ENCODE results near the gene TIGD3. TPM values are rescaled to one million over a fixed set of nuclear protein-coding genes. Genes with fewer than 3 reads are reported as not detected.

The TIGD3 gene
- total RNA-seq, 1 donor from 2014 or later, result 0.75 TPM

DNA sequence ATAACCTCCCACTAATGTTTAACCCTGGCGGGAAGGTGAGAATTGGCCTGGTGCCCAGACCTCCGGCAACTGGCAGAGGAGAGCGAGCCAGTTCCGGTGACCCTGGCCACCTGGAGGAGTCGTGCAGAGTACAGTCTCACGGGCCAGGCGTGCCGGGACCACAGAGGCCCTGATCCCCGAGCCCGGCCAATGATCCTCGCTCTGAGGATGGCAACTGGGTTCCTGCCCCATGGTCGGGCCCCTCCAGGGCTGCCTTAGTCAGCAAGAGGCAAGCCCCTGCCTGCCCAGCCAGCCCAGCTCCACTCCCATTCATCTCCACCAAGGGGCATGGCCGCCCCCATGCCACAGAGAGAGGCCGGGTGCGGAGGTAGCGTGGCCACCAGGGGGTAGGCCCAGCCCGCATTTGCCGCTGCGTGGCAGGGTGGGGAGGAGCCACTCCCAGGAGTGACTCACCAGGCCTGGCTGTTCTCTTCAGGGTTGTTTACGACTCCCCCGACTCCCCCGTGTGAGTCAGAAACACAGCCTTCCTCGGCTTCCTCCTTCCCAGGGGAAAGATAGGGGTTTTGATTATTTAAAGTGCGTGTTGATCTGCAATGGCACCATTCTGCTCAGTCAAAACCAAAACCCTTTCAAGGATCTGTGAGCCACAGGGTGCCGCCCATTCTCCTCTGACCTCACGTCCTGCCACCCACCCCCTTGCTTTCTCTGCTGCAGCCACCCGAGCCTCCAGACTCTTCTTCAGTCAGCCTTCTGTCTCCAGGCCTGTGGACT, 27.7 kb downstream of the TIGD3 start, which contains the start of gene SLC25A45:
SLC25A45 (minus strand) TSS at position 614 of the 771 bp plus-strand sequence. CDS start 695 bp downstream, outside the sequence.
- DNase-seq (ENCODE audit: low read depth), result peak; percentile 84
- TF ChIP-seq, protein P1, sequence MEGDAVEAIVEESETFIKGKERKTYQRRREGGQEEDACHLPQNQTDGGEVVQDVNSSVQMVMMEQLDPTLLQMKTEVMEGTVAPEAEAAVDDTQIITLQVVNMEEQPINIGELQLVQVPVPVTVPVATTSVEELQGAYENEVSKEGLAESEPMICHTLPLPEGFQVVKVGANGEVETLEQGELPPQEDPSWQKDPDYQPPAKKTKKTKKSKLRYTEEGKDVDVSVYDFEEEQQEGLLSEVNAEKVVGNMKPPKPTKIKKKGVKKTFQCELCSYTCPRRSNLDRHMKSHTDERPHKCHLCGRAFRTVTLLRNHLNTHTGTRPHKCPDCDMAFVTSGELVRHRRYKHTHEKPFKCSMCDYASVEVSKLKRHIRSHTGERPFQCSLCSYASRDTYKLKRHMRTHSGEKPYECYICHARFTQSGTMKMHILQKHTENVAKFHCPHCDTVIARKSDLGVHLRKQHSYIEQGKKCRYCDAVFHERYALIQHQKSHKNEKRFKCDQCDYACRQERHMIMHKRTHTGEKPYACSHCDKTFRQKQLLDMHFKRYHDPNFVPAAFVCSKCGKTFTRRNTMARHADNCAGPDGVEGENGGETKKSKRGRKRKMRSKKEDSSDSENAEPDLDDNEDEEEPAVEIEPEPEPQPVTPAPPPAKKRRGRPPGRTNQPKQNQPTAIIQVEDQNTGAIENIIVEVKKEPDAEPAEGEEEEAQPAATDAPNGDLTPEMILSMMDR (conservative IDR thresholded peaks at IDR 0.05; ENCODE audit: low read depth, low read length), result peak; percentile 75
- peak within 1 kb of the TSS; percentile 51 for H3K4me3 ChIP-seq (ENCODE audit: low read depth, low read length)

DNA sequence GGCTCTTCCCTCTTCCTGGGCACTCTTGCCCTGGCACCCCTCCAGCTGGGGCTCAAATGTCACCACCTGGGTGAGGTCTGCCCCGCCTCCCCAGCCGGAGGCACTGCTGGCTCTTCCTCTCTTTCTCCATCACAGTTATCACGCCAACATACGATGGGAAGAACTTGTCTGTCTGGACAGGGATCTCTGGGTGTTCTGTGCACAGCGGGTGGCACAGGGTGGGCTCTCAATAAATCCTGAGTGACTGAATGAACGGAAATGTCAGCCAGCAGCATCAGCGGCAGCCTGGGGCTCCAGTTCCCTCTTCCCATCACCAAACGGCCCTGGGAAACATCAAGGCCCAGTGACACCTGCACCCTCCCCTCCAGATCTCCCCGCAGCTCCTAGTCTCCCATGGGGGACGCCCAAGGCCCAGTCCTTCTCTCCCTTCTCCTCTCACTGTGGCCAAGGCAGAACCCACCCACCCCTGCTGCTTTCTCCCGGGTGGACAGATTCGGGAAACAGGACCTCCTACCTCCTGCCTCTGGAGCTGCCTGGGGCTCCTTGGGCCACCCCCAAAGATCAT, 28.3 kb downstream of the TIGD3 start:
- peak overlapping the region; percentile 51 for H3K4me3 ChIP-seq (ENCODE audit: low read depth, low read length)
- TF ChIP-seq, protein P1 (conservative IDR thresholded peaks at IDR 0.05; ENCODE audit: low read depth, low read length), result no peak
- no peak for DNase-seq (ENCODE audit: low read depth)

DNA sequence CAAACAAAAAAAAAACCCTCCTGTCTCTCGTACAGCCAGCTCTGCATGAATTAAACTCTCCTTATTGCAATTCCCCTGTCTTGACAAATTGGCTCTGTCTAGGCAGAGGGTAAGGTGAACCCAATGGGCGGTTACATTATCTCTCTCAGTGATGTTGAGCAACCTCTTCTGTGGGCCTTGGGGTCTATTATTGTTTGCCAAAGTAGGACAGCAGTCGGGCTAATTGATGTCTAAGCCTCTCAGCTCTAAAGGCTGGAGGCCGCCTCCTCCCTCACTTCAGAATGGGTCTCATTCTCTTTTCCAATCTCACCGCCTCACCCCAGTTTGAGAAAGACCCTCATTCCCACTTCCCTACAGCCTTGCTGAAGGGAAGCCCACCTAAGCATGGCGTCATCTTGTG, 29.2 kb downstream of the TIGD3 start:
- no peak for DNase-seq (ENCODE audit: low read depth)
- H3K4me3 ChIP-seq (ENCODE audit: low read depth, low read length), result no peak overlapping the region
- TF ChIP-seq, protein P1 (conservative IDR thresholded peaks at IDR 0.05; ENCODE audit: low read depth, low read length), result no peak

DNA sequence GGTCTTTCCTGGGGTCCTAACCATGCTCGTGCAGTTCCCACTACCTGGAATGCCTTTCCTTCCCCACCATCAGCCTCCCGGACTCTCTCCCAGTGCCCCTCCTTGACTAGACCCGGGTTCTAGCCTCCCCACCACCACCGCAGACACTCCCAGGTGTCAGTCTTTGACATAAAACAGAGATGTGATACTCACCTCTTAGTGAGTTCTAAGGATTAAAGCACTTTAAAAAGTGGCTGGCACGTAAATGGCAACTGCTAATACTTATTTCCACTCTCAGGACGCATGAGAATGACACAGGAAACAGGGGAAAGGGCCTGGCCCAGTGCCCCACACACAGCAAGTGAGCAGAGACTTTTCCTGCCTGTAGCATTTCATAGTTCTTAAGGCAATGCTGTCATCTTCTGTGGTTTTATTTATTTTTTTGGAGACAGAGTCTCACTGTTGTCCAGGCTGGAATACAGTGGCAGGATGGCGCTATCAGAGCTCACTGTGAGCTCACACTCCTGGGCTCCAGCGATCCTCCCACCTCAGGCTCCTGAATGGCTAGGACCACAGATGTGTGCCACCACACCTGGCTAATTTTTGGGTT, 29.8 kb downstream of the TIGD3 start:
- DNase-seq (ENCODE audit: low read depth), result no peak
- H3K4me3 ChIP-seq (ENCODE audit: low read depth, low read length), result no peak overlapping the region
- TF ChIP-seq, protein P1 (conservative IDR thresholded peaks at IDR 0.05; ENCODE audit: low read depth, low read length), result no peak

DNA sequence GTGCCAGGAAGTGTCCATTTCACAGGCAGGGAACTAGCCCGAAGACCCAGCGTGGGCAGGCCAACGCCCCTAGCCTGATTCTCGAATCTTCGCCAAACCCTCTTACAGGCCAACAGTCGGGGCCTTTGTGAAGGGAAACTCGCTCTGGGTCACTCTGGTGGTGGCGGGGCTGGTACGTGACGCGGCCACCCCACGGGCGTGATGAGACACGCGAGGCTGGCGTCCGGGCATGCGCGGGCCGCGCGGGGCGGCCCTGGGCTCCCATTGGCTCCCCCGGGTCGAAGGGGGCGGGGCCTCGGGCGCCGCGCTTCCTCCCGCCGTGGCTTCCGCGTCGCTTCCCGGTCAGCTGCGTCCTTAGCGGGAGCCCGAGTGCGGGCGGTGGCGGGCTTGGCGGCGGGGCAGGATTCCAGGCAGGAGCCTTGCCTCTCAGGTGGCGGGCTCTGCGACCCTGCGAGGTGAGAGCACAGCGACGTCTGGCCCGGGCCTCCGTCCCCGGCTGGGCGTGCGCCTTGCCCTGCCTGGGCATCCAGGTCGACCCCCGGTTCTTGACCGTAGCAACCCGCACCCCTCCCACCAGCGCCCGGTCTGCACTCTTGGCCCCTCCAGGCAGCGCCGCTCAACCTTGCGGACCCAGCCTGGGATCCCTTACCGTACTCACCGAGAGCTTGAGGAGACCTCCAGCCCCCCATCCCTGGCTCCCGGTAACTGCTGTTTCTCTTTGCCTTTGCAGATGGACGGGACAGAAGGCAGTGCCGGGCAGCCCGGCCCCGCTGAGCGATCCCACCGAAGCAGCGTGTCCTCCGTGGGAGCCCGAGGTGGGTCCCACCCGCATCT, 32.0 kb downstream of the TIGD3 start, which contains the start of gene FRMD8:
FRMD8 (plus strand) TSS at position 331 of the 834 bp plus-strand sequence; CDS start at position 731, 400 bp downstream.
- no peak for DNase-seq (ENCODE audit: low read depth)
- peak within 1 kb of the TSS; percentile 80 for H3K4me3 ChIP-seq (ENCODE audit: low read depth, low read length)
- TF ChIP-seq, protein P1 (conservative IDR thresholded peaks at IDR 0.05; ENCODE audit: low read depth, low read length), result no peak

DNA sequence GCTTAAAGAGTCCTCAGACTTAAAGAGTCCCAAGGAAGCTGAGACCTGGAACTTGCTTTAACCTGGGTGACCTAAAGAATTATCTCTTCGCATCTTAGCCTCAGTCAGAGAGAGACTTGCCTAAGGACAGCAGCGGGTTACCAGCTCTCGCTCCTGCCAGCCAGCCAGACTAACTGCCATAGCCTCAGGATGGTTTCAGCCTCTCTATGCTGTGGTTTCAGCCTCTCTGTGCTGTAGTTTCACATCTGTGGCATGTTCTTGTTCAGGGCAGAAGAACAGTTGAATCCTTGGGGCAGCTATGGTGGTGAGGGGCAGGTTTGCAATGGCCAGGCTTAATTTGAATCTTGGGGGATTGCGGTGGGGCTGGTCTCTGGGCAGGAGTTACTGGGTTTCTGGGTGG, 34.2 kb downstream of the TIGD3 start:
- peak overlapping the region; percentile 1 for H3K4me3 ChIP-seq (ENCODE audit: low read depth, low read length)
- TF ChIP-seq, protein P1 (conservative IDR thresholded peaks at IDR 0.05; ENCODE audit: low read depth, low read length), result no peak
- no peak for DNase-seq (ENCODE audit: low read depth)
